GM21515 (cell line): ENCODE results near the gene TXNL1.
"Not testable (repeated sequence)": the region's sequence is repeated elsewhere in the genome, so short reads cannot be mapped to it uniquely, and the experiment has no call there.

ENCODE experiments used
- ATAC-seq: cut with Tn5 transposase; IDR thresholded peaks from one replicate; pipeline ENCODE4 v1.9.1; 2021; ENCODE audit not compliant: unreplicated experiment

Gene TXNL1

DNA sequence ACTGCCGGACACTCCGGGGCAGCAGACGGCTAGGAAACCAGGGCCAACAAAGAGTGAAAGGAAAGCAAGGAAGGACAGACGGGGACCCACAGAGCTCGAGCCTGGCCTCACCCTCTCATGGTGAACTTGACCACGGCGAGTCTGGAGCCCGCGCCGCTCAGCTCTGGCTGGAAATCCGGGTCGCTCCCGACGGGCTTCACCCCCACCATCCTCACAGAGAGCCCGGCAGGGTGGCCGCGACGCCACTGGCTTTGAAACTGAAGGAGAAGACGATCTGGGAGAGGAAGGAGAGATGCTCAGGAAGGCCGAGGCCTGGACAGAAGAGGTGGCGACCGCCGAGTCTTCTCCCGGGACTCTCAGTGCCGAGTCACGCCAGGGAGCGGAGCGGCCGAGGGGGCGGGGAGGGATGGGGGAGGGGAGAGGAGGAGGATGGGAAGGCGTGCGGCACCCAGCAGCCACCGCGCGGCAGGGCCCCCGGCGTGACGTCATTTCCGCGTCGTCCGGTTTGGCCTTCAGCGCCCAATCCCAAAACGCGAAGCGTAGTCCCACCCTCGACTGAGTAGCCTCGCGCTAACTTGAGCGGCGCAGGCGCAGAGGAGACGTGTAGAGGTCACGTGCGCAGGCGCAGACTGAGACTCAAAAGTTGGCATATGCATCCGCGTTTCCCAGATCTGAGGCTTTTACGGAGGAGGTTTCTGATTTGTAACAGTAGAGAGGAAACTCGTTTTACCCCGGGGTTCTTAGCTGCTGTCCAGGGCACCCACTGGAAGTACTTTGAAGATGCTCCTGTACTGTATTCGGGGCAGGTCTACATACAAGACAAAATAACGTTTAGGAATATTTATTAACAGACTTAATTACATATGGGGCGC lies at the start of gene TXNL1:
TSS of gene TXNL1 (minus strand) at position 361 of the 872 bp plus-strand sequence. CDS start at position 209, 152 bp downstream.
- ATAC-seq: peak; percentile 95

DNA sequence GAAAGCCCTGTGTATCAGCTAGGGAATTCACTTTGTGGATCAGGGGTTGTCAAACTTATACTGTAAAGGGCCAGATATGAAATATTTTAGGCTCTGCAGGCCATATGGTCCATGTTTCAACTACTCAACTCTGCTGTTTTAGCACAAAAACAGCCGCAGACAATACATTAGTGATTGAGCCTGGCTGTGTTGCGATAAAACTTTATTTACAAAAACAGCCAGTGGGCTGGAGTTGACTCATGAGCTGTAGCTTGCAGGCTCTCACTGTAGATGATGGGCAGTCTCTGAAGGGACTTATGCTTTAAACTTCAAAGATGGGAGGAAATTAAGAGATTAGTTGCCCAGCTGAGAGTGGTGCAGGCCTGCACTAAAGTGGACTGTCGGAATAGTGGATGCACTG lies 45.9 kb upstream of the TXNL1 start:
- no peak for ATAC-seq

- no peak for ATAC-seq
These were observed 40.6 kb upstream of the TXNL1 start for GRCh38 chr18:56678836-56679565.

DNA sequence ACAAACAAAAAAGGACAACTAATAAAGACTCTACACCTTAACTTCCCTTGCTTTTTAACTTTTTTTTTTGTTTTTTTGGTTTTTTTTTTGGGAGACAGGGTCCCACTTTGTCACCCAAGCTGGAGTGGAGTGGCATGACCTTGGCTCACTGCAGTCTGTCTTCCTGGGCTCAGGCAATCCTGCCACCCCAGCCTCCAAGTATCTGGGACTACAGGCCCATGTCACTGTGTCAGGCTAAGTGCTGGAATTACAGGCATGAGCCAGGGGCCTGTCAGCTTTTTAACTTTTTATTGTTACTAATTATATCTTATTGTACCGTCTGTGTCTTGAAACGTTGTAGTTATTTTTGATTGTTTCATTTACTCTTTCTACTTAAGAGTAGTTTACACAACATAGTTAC lies 38.2 kb upstream of the TXNL1 start:
- no peak for ATAC-seq

DNA sequence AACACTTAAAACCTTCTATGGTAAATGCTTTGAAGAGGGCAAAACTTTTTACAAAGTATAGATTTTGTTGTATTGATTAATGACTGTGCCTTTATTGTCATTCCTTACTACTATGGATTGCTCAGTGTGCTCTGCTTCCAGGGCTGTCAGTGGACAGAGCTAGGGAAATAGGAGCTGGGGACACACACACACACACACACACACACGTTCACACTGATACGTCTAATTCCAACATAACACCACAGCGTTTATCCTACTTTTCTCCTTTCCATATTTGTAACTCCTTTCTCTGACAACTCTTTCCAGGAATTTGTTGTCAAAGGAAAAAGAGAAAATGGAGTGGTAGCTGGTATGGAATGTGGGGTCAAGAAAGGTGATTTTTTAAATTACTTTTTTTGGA lies 34.6 kb upstream of the TXNL1 start:
- ATAC-seq: no peak

DNA sequence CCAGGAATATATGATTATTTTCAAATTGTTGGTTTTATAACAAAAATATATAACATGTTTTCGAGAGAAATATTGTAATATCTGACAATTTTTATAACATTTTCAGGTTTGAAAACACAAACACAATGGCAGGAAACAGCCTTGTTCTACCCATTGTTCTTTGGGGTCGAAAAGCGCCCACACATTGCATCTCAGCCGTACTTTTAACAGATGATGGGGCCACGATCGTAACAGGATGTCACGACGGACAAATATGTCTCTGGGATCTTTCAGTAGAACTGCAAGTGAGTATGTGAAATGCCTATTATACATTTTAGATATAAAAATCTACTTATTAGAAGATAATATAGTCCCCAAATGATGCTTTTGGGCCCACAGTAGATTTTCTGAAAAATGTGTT lies 34.0 kb upstream of the TXNL1 start:
- no peak for ATAC-seq

DNA sequence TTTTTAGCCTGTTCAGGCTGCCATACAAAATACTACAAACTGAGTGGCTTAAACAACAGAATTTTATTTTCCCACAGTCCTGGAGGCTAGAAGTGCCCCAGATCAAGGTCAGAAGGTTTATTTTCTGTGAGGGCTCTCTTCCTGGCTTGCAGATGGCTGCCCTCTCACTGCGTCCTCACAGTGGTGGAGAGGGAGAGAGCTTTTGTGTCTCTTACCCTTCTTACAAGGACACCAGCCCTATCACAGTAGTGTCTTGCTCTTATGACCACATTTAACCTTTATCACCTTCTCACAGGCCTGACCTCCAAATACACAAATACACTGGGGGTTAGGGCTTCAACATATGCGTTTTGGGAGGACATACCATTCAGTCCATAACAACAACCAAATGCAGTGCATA lies 24.5 kb upstream of the TXNL1 start:
- ATAC-seq: no peak

- no peak for ATAC-seq
These were observed 24.1 kb upstream of the TXNL1 start for GRCh38 chr18:56662502-56662901.

DNA sequence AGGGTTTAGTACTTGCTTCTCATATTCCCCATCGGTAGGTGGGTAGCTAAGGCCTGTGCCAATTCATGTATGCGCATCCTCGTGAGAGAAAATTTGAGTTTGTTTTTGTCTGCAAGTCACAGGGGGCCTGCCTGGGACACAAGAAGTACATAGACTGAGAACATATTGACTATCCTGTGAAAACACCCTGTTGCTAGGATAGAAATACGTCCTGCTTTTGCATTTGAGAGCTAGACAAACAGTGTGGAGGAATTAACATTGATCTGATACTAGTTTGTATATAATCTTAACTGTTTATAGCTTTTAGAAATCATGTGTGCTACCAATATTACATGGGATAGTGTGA lies 23.6 kb upstream of the TXNL1 start:
- ATAC-seq: no peak

GRCh38 chr18:56661360-56662062 lies 23.1 kb upstream of the TXNL1 start:
- no peak for ATAC-seq

GRCh38 chr18:56660655-56661054 lies 22.3 kb upstream of the TXNL1 start:
- no peak for ATAC-seq

GRCh38 chr18:56659111-56659510 lies 20.7 kb upstream of the TXNL1 start:
- no peak for ATAC-seq

- ATAC-seq: no peak
These were observed 19.9 kb upstream of the TXNL1 start for GRCh38 chr18:56658261-56658660.

DNA sequence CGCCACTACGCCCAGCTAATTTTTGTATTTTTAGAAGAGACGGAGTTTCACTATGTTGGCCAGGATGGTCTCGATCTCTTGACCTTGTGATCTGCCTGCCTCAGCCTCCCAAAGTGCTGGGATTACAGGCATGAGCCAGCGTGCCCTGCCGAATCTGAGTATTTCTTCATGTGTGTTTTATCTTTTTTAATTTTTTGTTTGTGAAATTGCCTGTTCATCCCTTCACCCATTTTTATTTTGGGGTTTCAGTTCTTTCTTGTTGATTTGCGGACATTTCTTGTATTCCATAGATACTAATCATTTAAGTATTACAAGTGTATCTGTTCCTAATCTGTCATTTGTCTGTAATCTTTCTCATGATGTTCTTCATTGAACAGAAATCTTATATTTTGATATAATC lies 15.9 kb upstream of the TXNL1 start:
- ATAC-seq: not testable (repeated sequence)

DNA sequence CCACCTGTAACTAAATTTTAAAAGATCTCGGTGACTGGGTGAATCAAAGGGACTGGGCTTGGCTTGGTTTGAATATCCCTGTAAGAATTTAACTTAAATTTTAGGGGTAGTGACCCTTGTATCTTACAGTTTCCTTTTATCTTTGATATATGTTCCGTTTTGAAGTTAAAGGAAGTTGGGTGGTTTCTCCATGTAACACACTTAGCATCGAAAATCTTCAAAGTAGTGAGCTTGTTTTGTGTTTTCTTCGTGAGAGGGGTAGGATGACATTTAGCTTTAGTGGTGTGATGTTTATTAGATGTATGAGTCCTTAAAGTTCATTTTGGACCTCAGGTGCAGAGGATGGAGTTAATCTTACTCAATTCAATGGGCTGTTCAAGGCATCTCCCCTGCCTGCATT lies 14.4 kb upstream of the TXNL1 start:
- ATAC-seq: no peak

- ATAC-seq: no peak
These were observed 13.3 kb upstream of the TXNL1 start for GRCh38 chr18:56651771-56652092.

GRCh38 chr18:56650944-56651770 lies 12.8 kb upstream of the TXNL1 start, which contains the start of gene WDR7:
Gene WDR7 (plus strand): TSS chr18:56651359. CDS start chr18:56672516, 21,157 bp downstream.
- peak; percentile 96 for ATAC-seq

GRCh38 chr18:56649996-56650395 lies 11.6 kb upstream of the TXNL1 start:
- no peak for ATAC-seq

DNA sequence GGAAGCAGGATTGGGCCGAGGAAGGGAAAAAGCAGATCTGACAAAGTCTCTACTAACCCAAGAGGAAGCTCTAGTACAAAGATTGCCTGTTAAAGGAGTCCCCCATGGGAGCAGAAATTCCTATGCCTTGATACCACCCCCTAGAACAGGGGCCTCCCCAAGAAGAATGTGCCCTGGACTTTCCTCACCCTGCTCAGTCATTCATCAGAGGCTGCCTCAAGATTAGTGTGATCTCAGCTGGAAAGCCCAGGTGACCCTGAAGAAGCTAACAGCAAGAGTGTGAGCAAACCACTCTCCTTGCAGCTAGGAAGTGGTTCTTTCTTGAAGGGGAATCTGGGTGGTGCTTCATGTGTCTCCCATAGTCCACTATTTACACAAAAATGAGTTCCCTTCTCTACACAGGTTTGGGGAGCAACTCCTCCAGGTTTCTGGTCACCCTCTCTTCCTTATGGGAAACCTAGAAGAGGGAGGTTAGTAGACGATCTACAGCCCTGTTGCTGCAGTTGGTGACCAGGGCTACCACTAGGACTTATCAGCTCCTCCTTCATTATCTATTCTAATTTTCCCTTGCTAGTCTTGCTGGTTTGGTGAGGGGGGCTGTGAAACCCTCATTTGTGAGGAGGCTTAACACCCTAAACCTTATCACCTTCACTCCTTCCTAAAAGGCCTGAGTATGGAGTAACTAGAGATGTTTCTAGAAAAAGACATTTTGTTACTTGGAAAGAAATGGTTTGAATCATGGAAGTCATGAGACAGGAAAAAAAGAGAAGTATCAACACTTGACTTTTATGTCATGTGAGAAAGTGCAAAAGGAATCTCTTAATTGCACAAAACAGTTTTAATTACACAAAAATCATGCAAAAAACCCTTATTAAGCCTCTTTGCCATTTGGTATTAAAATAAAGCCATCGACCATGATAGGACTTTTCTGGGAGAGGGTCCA lies 9.8 kb upstream of the TXNL1 start:
- no peak for ATAC-seq

- ATAC-seq: no peak
These were observed 8.7 kb upstream of the TXNL1 start for GRCh38 chr18:56647071-56647470.
